Measurements from ENCODE around the gene TNRC6C. TPM values are rescaled to one million over a fixed set of nuclear protein-coding genes. Genes with fewer than 3 reads are reported as not detected.
"Not testable (repeated sequence)": the region's sequence is repeated elsewhere in the genome, so short reads cannot be mapped to it uniquely, and the experiment has no call there.

The TNRC6C gene
- total RNA-seq, 1 donor from 2014 or later = 25.8 TPM

DNA sequence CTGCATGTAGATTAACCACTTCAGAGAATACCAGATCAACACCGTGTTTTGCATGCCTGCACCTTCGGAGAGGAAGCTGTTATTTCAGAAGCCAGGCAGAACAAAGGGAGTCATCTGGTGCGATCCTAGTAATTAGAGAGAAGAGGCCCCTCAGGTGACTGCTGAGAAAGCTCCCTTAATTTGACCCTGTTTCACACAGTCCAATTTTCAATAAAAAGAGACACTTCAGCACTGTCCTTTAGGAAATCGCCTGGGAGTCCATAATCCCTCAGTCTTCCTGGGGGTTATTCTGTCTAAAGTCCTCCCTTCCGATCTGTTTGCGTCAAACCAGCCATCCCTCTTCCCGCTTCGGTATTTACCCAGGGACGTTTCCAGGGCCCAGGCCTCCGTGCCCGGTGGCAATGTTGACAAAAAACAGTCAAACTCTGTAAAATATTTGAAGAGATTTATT, 23.4 kb upstream of the TNRC6C start:
- Histone ChIP-seq H3K4me1 (no peaks in the 10 kb centered on the region), H3K4me3 (no peak overlapping the region), H3K27me3 (no peaks in the 10 kb centered on the region), H3K36me3 (no peaks in the 10 kb centered on the region), H3K27ac (no peak overlapping the region), H3K9me3 (no peaks in the 10 kb centered on the region)
- TF ChIP-seq, protein P1, sequence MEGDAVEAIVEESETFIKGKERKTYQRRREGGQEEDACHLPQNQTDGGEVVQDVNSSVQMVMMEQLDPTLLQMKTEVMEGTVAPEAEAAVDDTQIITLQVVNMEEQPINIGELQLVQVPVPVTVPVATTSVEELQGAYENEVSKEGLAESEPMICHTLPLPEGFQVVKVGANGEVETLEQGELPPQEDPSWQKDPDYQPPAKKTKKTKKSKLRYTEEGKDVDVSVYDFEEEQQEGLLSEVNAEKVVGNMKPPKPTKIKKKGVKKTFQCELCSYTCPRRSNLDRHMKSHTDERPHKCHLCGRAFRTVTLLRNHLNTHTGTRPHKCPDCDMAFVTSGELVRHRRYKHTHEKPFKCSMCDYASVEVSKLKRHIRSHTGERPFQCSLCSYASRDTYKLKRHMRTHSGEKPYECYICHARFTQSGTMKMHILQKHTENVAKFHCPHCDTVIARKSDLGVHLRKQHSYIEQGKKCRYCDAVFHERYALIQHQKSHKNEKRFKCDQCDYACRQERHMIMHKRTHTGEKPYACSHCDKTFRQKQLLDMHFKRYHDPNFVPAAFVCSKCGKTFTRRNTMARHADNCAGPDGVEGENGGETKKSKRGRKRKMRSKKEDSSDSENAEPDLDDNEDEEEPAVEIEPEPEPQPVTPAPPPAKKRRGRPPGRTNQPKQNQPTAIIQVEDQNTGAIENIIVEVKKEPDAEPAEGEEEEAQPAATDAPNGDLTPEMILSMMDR (IDR thresholded peaks at IDR 0.05) = no peak
- intact Hi-C loops (cut with DNase I) = loop anchor here (5.0 kb wide), 1 partner anchor 47 kb away; no protein-coding TSS in a partner anchor
- DNase-seq (ENCODE audit: low spot score in 2 of 2) = no peak

DNA sequence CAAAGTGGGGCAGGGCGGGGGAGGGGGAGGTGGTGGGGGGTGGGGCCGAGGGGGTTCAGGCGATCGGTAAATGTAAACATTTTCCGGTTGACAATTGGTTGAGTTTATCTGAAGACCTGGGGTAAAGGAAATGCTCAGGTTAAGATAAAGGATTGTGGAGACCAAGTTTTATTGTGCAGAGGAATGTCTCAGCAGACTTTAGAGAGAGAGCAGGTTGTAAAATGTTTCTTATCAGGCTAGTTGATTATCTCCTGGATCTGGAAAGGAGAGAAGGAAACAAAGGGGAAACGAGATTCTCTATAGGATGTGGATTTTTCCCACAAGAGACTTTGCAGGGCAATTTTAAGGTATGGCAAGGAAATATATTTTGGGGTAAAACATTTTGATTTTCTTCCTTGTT, 22.8 kb upstream of the TNRC6C start:
- not testable (repeated sequence) for H3K36me3 ChIP-seq; H3K27ac ChIP-seq; H3K4me3 ChIP-seq; H3K9me3 ChIP-seq; DNase-seq (ENCODE audit: low spot score in 2 of 2); H3K4me1 ChIP-seq; H3K27me3 ChIP-seq
- intact Hi-C loops (cut with DNase I) = loop anchor here (5.0 kb wide), 1 partner anchor 47 kb away; no protein-coding TSS in a partner anchor

DNA sequence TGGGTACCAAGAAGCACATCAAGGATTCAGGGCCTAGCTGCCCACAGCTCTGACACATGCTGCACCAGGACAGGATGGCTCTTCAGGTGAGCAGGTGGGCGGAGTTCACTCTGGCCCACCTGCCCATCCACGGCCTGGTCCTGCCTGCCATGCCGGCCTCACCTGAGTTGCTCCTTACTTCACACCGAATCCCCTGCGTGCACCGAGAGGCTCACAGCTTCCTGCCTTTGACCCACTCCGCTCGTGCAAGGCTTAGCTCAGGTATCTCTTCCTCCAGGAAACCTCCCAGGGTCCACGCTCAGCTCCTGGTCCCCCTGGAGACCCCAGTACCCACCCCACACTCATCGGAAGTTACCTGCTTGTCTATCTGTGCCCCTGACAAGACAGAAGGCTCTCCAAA, 21.6 kb upstream of the TNRC6C start:
- Histone ChIP-seq H3K4me1 (no peaks in the 10 kb centered on the region), H3K36me3 (no peaks in the 10 kb centered on the region), H3K9me3 (no peaks in the 10 kb centered on the region), H3K27ac (no peak overlapping the region), H3K27me3 (no peaks in the 10 kb centered on the region), H3K4me3 (no peak overlapping the region)
- TF ChIP-seq, protein P1 (IDR thresholded peaks at IDR 0.05) = no peak
- no peak for DNase-seq (ENCODE audit: low spot score in 2 of 2)
- intact Hi-C loops (cut with DNase I) = loop anchor here (5.0 kb wide), 1 partner anchor 45 kb away; no protein-coding TSS in a partner anchor

DNA sequence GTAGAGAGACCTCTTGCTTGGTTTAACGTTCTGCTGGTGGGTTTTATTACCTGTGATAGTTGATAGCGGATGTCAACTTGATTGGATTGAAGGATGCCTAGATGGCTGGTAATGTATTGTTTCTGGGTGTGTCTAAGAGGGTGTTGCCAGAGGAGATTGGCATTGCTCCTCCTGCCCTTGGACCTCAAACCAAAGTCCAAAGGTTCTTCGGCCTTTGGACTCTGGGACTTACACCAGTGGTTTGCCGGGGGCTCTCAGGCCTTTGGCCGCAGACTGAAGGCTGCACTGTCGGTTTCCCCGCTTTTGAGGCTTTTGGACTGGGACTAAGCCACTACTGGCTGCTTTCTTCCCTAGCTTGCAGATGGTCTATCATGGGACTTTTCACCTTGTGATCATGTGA, 17.5 kb upstream of the TNRC6C start:
- no peaks in the 10 kb centered on the region for H3K4me1 ChIP-seq
- no peak overlapping the region for H3K4me3 ChIP-seq
- H3K27ac ChIP-seq = no peak overlapping the region
- no peaks in the 10 kb centered on the region for H3K36me3 ChIP-seq
- DNase-seq (ENCODE audit: low spot score in 2 of 2) = no peak
- no peaks in the 10 kb centered on the region for H3K27me3 ChIP-seq
- TF ChIP-seq, protein P1 (IDR thresholded peaks at IDR 0.05) = no peak
- intact Hi-C loops (cut with DNase I) = no loop called here
- no peaks in the 10 kb centered on the region for H3K9me3 ChIP-seq

GRCh38 chr17:77942112-77942988, 16.2 kb upstream of the TNRC6C start:
- intact Hi-C loops (cut with DNase I) = no loop called here
- Histone ChIP-seq H3K27me3 (no peaks in the 10 kb centered on the region), H3K27ac (no peak overlapping the region), H3K4me1 (no peaks in the 10 kb centered on the region), H3K4me3 (no peak overlapping the region), H3K36me3 (no peaks in the 10 kb centered on the region), H3K9me3 (no peaks in the 10 kb centered on the region)
- TF ChIP-seq, protein P1 (IDR thresholded peaks at IDR 0.05) = no peak
- DNase-seq (ENCODE audit: low spot score in 2 of 2) = no peak

DNA sequence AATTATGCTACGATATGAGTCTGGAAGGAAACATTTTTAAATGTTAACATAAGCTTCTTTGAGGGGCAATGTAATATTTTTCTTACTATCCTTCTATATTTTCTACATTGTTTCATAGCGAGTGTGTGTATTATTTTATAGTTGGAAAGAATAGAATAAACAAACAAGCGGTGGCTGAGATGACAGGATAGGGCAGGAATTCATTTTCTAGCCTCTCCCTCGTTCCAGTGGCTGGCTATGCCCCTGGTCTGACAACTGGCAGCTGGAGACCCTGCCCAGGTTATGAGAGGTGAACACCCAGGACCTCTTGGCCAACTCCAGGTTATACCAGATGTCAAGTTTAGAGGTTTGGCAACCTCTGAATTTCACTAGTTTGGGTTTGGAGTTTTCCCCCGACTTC, 14.5 kb upstream of the TNRC6C start:
- no peak overlapping the region for H3K27ac ChIP-seq
- H3K9me3 ChIP-seq = no peaks in the 10 kb centered on the region
- H3K4me1 ChIP-seq = no peaks in the 10 kb centered on the region
- intact Hi-C loops (cut with DNase I) = no loop called here
- TF ChIP-seq, protein P1 (IDR thresholded peaks at IDR 0.05) = no peak
- DNase-seq (ENCODE audit: low spot score in 2 of 2) = no peak
- no peaks in the 10 kb centered on the region for H3K27me3 ChIP-seq
- H3K4me3 ChIP-seq = no peak overlapping the region
- no peaks in the 10 kb centered on the region for H3K36me3 ChIP-seq
